HL-60/S4 treated with retinoic acid at 250 ng/mL for 4 days and 3 days (cell line): ENCODE data around the gene SUV39H2.
"Not testable (repeated sequence)": the region's sequence is repeated elsewhere in the genome, so short reads cannot be mapped to it uniquely, and the experiment has no call there.

Experiments used
- in situ Hi-C: fragments of 300-500 bp; cut with MboI; formaldehyde crosslinking; loops from 2 replicates; pipeline ENCODE4 v1.7.0; 2022; ENCODE audit warnings: low sequenced_read_pairs

SUV39H2 gene

GRCh38 chr10:14875941-14876340 is 2.7 kb upstream of the SUV39H2 start:
- in situ Hi-C loops = no loop called here

GRCh38 chr10:14876764-14877163 is 1.9 kb upstream of the SUV39H2 start:
- in situ Hi-C loops = no loop called here

- in situ Hi-C loops = no loop called here
Measured at GRCh38 chr10:14879124-14879927, 660 bp downstream of the SUV39H2 start.

- in situ Hi-C loops = no loop called here
Measured at GRCh38 chr10:14879928-14880193, 1.2 kb downstream of the SUV39H2 start.

GRCh38 chr10:14880229-14880628 is 1.6 kb downstream of the SUV39H2 start:
- in situ Hi-C loops = no loop called here

GRCh38 chr10:14884082-14884481 is 5.4 kb downstream of the SUV39H2 start:
- in situ Hi-C loops = no loop called here

GRCh38 chr10:14889318-14889717 is 10.7 kb downstream of the SUV39H2 start:
- in situ Hi-C loops = no loop called here

GRCh38 chr10:14891151-14891550 is 12.5 kb downstream of the SUV39H2 start:
- in situ Hi-C loops = no loop called here

- in situ Hi-C loops = no loop called here
Measured at GRCh38 chr10:14904316-14904732, 25.7 kb downstream of the SUV39H2 start.

GRCh38 chr10:14904864-14905263 is 26.2 kb downstream of the SUV39H2 start:
- in situ Hi-C loops = no loop called here

GRCh38 chr10:14905890-14906289 is 27.2 kb downstream of the SUV39H2 start:
- in situ Hi-C loops = no loop called here

- in situ Hi-C loops = no loop called here
Measured at GRCh38 chr10:14906765-14907164, 28.1 kb downstream of the SUV39H2 start.

GRCh38 chr10:14907591-14907990 is 28.9 kb downstream of the SUV39H2 start:
- in situ Hi-C loops = not testable (repeated sequence)

- in situ Hi-C loops = no loop called here
Measured at GRCh38 chr10:14909101-14909500, 30.4 kb downstream of the SUV39H2 start.

- in situ Hi-C loops = no loop called here
Measured at GRCh38 chr10:14910953-14911352, 32.3 kb downstream of the SUV39H2 start.

GRCh38 chr10:14911801-14912200 is 33.1 kb downstream of the SUV39H2 start:
- in situ Hi-C loops = no loop called here

- in situ Hi-C loops = no loop called here
Measured at GRCh38 chr10:14916600-14916999, 37.9 kb downstream of the SUV39H2 start.

- in situ Hi-C loops = no loop called here
Measured at GRCh38 chr10:14917827-14918226, 39.2 kb downstream of the SUV39H2 start.

- in situ Hi-C loops = no loop called here
Measured at GRCh38 chr10:14918964-14919363, 40.3 kb downstream of the SUV39H2 start.

GRCh38 chr10:14924013-14924412 is 45.3 kb downstream of the SUV39H2 start:
- in situ Hi-C loops = no loop called here

GRCh38 chr10:14925268-14925667 is 46.6 kb downstream of the SUV39H2 start:
- in situ Hi-C loops = no loop called here

GRCh38 chr10:14926061-14926470 is 47.4 kb downstream of the SUV39H2 start:
- in situ Hi-C loops = no loop called here
